ENCODE results near the gene SLC41A3.

GRCh38 chr3:126054870-126055269, 29.1 kb downstream of the SLC41A3 start:
- no peak for TF ChIP-seq POLR2A (IDR thresholded peaks at IDR 0.05; ENCODE audit: low read depth, low read length)
- TF ChIP-seq CEBPB (IDR thresholded peaks at IDR 0.05; ENCODE audit: borderline replicate concordance in 1 of 2, low read depth in 2 of 2, low read length in 2 of 2) = no peak
- no peak for TF ChIP-seq RFX5 (IDR thresholded peaks at IDR 0.05; ENCODE audit: low read depth, low read length)
- no peak for TF ChIP-seq MTA3 (IDR thresholded peaks at IDR 0.05; ENCODE audit: borderline replicate concordance, low read length)
- no peak for TF ChIP-seq GABPA (IDR thresholded peaks at IDR 0.05; ENCODE audit: low read depth)
